ENCODE results near the gene SLC7A11. TPM values are rescaled to one million over a fixed set of nuclear protein-coding genes. Genes with fewer than 3 reads are reported as not detected.

The SLC7A11 gene
- total RNA-seq, 3 donors from 2014 or later (not counting 1 experiment from before 2014, with no cell fraction given), result 0.07 to 1.4 TPM; not detected in 1

DNA sequence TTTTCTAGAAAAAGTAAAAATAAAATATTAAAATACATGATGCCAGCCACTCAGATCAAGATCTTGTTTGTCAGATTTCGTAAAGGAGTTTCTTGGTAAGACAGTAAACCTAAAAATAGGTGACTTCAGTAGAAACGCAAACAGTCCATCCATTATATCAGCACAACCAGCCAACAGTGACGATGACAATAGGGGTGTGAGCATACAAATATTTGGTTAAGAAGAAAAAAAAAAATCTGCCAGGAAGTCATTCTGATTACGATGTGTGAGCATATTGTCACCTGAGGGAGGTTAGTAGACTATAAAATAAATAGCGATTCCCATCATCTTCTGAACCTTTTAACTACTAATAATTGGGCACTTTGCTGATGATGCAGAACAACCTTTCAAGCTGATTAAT lies 37.6 kb downstream of the SLC7A11 start:
- WGBS (ENCODE audit: insufficient coverage), result 100% methylated on average over 1 of the region's 5 CpGs
- TF ChIP-seq CTCF (IDR thresholded peaks at IDR 0.05), result no peak
- Histone ChIP-seq H3K27ac (ENCODE audit: low read length) (no peak overlapping the region), H3K27me3 (ENCODE audit: control insufficient read depth, insufficient read depth, low read length) (no peaks in the 10 kb centered on the region), H3K36me3 (ENCODE audit: control insufficient read depth, insufficient read depth, low read length) (no peaks in the 10 kb centered on the region), H3K4me3 (ENCODE audit: low read length) (no peak overlapping the region), H3K9me3 (ENCODE audit: control insufficient read depth, insufficient read depth, low read length) (no peaks in the 10 kb centered on the region), H3K4me1 (ENCODE audit: control insufficient read depth, insufficient read depth, low read length) (no peaks in the 10 kb centered on the region)
- intact Hi-C loops (cut with micrococcal nuclease), result no loop called here
- Mint-ChIP-seq H3K27me3 (ENCODE audit: low read depth in 2 of 2) (no peaks in the 10 kb centered on the region), H3K4me1 (no peaks in the 10 kb centered on the region), H3K9me3 (peaks cover 0 to 2% of the 10 kb centered on the region in 2 donors), H3K36me3 (no peaks in the 10 kb centered on the region), H3K27ac (no peak overlapping the region), H3K4me3 (no peak overlapping the region)
- DNase-seq (no peak), ATAC-seq (no peak)

- Mint-ChIP-seq H3K4me3 (no peak overlapping the region), H3K4me1 (no peaks in the 10 kb centered on the region), H3K36me3 (no peaks in the 10 kb centered on the region), H3K27me3 (ENCODE audit: low read depth in 2 of 2) (no peaks in the 10 kb centered on the region), H3K27ac (no peak overlapping the region), H3K9me3 (peaks cover 0 to 3% of the 10 kb centered on the region in 2 donors)
- no peak for DNase-seq
- no peak overlapping the region for H3K27ac ChIP-seq (ENCODE audit: low read length)
- intact Hi-C loops (cut with micrococcal nuclease), result no loop called here
- no peaks in the 10 kb centered on the region for H3K36me3 ChIP-seq (ENCODE audit: control insufficient read depth, insufficient read depth, low read length)
- 72% methylated on average over 2 of the region's 2 CpGs for WGBS (ENCODE audit: insufficient coverage)
- no peak for ATAC-seq
- H3K4me3 ChIP-seq (ENCODE audit: low read length), result no peak overlapping the region
- no peaks in the 10 kb centered on the region for H3K4me1 ChIP-seq (ENCODE audit: control insufficient read depth, insufficient read depth, low read length)
- TF ChIP-seq CTCF (IDR thresholded peaks at IDR 0.05), result no peak
- no peaks in the 10 kb centered on the region for H3K9me3 ChIP-seq (ENCODE audit: control insufficient read depth, insufficient read depth, low read length)
- H3K27me3 ChIP-seq (ENCODE audit: control insufficient read depth, insufficient read depth, low read length), result no peaks in the 10 kb centered on the region
Observed at GRCh38 chr4:138202686-138203085, 39.5 kb downstream of the SLC7A11 start.

DNA sequence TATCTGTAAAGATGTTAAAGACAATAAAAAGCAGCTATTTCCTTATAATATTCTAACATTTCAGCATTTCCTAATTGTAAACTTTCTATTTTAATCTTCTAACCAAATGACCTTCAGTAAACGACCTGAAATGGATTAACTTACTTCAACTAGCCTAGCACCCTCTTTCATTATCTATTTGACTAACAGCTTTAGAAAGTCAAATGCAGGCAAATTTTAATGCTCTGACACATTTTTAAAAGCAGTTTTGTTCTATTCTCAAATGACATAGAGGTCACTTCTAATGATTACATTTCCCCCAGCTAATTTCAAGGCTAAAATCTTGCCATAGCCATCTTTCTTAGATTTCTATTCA lies 41.9 kb downstream of the SLC7A11 start:
- intact Hi-C loops (cut with micrococcal nuclease), result no loop called here

More for the DNA sequence above, 41.9 kb downstream of the SLC7A11 start:
- 56% methylated on average over 1 of the region's 1 CpG for WGBS (ENCODE audit: insufficient coverage)
- TF ChIP-seq CTCF (IDR thresholded peaks at IDR 0.05), result no peak
- H3K9me3 Mint-ChIP-seq, result peaks cover 0 to 7% of the 10 kb centered on the region in 2 donors
- H3K27ac Mint-ChIP-seq, result no peak overlapping the region
- Histone ChIP-seq H3K36me3 (ENCODE audit: control insufficient read depth, insufficient read depth, low read length) (no peaks in the 10 kb centered on the region), H3K4me3 (ENCODE audit: low read length) (no peak overlapping the region), H3K4me1 (ENCODE audit: control insufficient read depth, insufficient read depth, low read length) (no peaks in the 10 kb centered on the region), H3K27me3 (ENCODE audit: control insufficient read depth, insufficient read depth, low read length) (no peaks in the 10 kb centered on the region), H3K27ac (ENCODE audit: low read length) (no peak overlapping the region), H3K9me3 (ENCODE audit: control insufficient read depth, insufficient read depth, low read length) (no peaks in the 10 kb centered on the region)
- H3K4me1 Mint-ChIP-seq, result no peaks in the 10 kb centered on the region
- no peaks in the 10 kb centered on the region for H3K27me3 Mint-ChIP-seq (ENCODE audit: low read depth in 2 of 2)
- no peak overlapping the region for H3K4me3 Mint-ChIP-seq
- ATAC-seq (no peak), DNase-seq (no peak)
- H3K36me3 Mint-ChIP-seq, result no peaks in the 10 kb centered on the region

All from natural killer cell (primary cell).